ENCODE results near the gene GNB1L. TPM values are rescaled to one million over a fixed set of nuclear protein-coding genes. Genes with fewer than 3 reads are reported as not detected.

GNB1L gene
- total RNA-seq, 1 donor: 5.2 TPM

DNA sequence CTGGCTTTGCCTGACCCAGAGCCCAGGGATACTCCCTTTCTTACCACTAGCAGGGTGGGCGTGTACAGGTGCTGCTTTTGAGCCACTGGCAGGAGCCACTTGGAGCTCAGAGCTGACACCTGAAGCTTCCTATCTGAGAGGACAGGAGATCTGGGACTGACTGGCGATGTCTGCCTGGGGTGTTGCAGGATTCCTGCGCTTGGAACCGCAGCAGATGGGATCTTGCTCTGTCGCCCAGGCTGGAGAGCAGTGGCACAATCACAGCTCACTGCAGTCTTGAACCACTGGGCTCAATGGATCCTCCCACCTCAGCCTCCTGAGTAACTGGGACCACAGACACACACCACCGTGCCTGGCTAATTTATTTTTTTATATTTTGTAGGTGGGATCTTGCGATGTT, 113.6 kb downstream of the GNB1L start:
- TF ChIP-seq CTCF (IDR thresholded peaks at IDR 0.05; ENCODE audit: insufficient read depth, low read depth, low read length): no peak
- DNase-seq (ENCODE audit: low read depth): no peak
- no peak overlapping the region for H3K4me3 ChIP-seq (ENCODE audit: low read depth, low read length)

GRCh38 chr22:19740586-19740985, 114.1 kb downstream of the GNB1L start:
- no peak for DNase-seq (ENCODE audit: low read depth)
- TF ChIP-seq CTCF (IDR thresholded peaks at IDR 0.05; ENCODE audit: insufficient read depth, low read depth, low read length): no peak
- no peak overlapping the region for H3K4me3 ChIP-seq (ENCODE audit: low read depth, low read length)

GRCh38 chr22:19739911-19740449, 114.7 kb downstream of the GNB1L start:
- DNase-seq (ENCODE audit: low read depth): no peak
- TF ChIP-seq CTCF (IDR thresholded peaks at IDR 0.05; ENCODE audit: insufficient read depth, low read depth, low read length): no peak
- H3K4me3 ChIP-seq (ENCODE audit: low read depth, low read length): no peak overlapping the region

GRCh38 chr22:19739448-19739895, 115.2 kb downstream of the GNB1L start:
- no peak for TF ChIP-seq CTCF (IDR thresholded peaks at IDR 0.05; ENCODE audit: insufficient read depth, low read depth, low read length)
- H3K4me3 ChIP-seq (ENCODE audit: low read depth, low read length): no peak overlapping the region
- no peak for DNase-seq (ENCODE audit: low read depth)

DNA sequence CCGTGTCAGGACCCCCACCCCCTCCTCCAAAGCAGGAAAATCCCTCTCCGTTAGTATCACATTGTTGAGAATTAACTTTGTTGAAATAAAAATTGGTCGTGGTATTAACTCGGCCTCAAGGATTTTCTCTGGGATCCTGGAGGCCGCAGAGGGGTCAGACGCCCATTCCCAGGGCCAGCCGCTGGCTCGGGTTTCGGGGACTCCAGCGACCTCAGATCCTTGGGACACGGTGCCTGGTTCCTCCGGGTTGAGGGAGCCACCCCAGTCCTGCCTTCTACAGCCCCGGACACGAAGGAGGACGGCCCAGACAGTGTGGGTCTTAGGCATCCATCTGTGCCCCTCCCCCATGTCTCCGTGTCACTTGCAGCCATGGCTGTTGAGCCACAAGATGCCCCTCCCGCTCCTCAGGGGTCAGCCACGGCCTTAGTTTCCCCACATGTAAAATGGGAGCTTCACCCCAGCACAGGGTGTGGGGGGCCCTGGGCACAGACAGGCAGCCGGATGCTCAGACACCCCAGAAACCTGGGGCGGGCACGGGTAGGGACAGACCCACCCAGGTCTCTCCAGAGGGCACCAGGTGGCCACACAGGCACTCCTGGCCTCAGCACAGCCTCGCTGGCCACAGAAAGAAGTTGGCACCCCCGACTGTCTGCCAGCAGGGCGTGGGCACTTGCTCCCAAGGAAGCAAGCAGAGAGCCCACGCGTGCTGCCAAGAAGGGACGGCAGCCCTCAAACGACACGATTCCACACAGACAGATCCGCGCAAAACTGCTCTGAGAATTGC, 115.8 kb downstream of the GNB1L start:
- no peak for DNase-seq (ENCODE audit: low read depth)
- H3K4me3 ChIP-seq (ENCODE audit: low read depth, low read length): no peak overlapping the region
- TF ChIP-seq CTCF (IDR thresholded peaks at IDR 0.05; ENCODE audit: insufficient read depth, low read depth, low read length): no peak

- no peak for DNase-seq (ENCODE audit: low read depth)
- TF ChIP-seq CTCF (IDR thresholded peaks at IDR 0.05; ENCODE audit: insufficient read depth, low read depth, low read length): no peak
- no peak overlapping the region for H3K4me3 ChIP-seq (ENCODE audit: low read depth, low read length)
These were observed 116.6 kb downstream of the GNB1L start for GRCh38 chr22:19737846-19738663.

Measured in fibroblast of villous mesenchyme (primary cell).